IPS DF 6.9 (cell line): ENCODE data around the gene ARHGAP6.

ENCODE experiments used
- DNase-seq: peaks from one replicate; pipeline ENCODE4 v3.0.0-alpha.2; 2013; ENCODE audit warnings: low read depth, low spot score
- H3K27ac ChIP-seq: one replicate; pipeline ENCODE4 v1.5.1; 2013; ENCODE audit warnings: low read length, control low read depth
- H3K27me3 ChIP-seq: 2 replicates; pipeline ENCODE4 v1.6.1; 2013; ENCODE audit warnings: mild to moderate bottlenecking, low read length; ENCODE audit not compliant: control insufficient read depth, insufficient read depth
- H3K36me3 ChIP-seq: 2 replicates; pipeline ENCODE4 v1.6.1; 2013; ENCODE audit warnings: low read length; ENCODE audit not compliant: control insufficient read depth, insufficient read depth
- H3K4me1 ChIP-seq: 2 replicates; pipeline ENCODE4 v1.6.1; 2013; ENCODE audit warnings: low read length; ENCODE audit not compliant: control insufficient read depth, insufficient read depth
- H3K4me3 ChIP-seq: 2 replicates; pipeline ENCODE4 v1.5.1; 2013; ENCODE audit warnings: mild to moderate bottlenecking, low read length
- H3K9me3 ChIP-seq: 2 replicates; pipeline ENCODE4 v1.6.1; 2013; ENCODE audit warnings: low read length, inconsistent platforms; ENCODE audit not compliant: control insufficient read depth, insufficient read depth
- WGBS: extraction: QIAGEN DNeasy Blood & Tissue Kit; methylation state at CpG from one replicate; pipeline ENCODE4 v1.1.7; 2013; ENCODE audit warnings: mixed read lengths, missing lambda C conversion rate; ENCODE audit not compliant: insufficient read length, insufficient coverage; 5-methylcytosine and 5-hydroxymethylcytosine counted together

ARHGAP6 gene

DNA sequence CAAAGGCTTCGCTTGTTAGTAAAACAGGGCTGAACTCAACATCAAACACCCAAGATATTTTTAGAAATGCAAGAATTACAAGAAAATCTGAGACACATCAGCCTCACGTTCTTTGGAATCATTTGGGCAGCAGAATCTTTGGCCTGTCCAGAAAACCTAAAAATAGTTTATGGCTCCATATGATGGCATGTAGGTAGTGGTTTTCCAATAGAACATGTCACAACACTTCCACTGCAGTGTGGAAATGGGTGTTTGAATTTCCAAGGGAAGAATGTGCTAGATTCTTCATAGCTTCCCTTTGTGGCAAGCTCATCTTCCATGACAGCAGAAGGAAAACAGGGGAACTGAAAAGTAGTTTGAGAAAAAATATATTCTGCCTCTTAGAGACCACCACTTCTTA lies 118.8 kb downstream of the ARHGAP6 start:
- Histone ChIP-seq H3K4me3 (no peak overlapping the region), H3K4me1 (no peaks in the 10 kb centered on the region), H3K36me3 (no peaks in the 10 kb centered on the region), H3K9me3 (no peaks in the 10 kb centered on the region), H3K27ac (no peak overlapping the region), H3K27me3 (no peaks in the 10 kb centered on the region)
- DNase-seq: no peak
- WGBS: no CpG with 5 or more reads among the region's 2 CpGs

GRCh38 chrX:11543249-11543648 lies 122.5 kb downstream of the ARHGAP6 start:
- Histone ChIP-seq H3K27ac (no peak overlapping the region), H3K4me1 (no peaks in the 10 kb centered on the region), H3K4me3 (no peak overlapping the region), H3K27me3 (no peaks in the 10 kb centered on the region; the same call in 1 of the 2 replicates), H3K9me3 (no peaks in the 10 kb centered on the region), H3K36me3 (no peaks in the 10 kb centered on the region)
- DNase-seq: no peak
- WGBS: no CpG with 5 or more reads among the region's 1 CpG

DNA sequence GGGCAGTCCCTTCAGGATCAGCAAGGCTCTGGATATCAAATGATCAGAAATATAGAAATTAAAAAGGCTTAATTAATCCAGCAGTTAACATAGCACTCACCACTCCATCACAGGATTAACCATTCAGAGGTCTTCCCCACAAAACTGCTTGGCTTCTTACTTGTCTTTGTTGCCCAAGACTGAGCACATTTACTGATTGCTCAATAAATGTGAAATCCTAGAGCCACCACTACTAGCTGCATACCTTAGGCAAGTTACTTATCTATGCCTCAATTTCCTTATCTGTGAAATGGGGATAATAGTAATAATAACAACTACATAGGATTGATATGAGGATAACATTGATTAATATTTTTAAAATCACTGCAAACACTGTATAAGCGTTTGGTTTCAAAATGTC lies 124.2 kb downstream of the ARHGAP6 start:
- no peak for DNase-seq
- Histone ChIP-seq H3K36me3 (no peaks in the 10 kb centered on the region), H3K4me3 (no peak overlapping the region), H3K27me3 (no peaks in the 10 kb centered on the region; the same call in 1 of the 2 replicates), H3K9me3 (no peaks in the 10 kb centered on the region), H3K4me1 (no peaks in the 10 kb centered on the region), H3K27ac (no peak overlapping the region)
- WGBS: no CpG with 5 or more reads among the region's 1 CpG

DNA sequence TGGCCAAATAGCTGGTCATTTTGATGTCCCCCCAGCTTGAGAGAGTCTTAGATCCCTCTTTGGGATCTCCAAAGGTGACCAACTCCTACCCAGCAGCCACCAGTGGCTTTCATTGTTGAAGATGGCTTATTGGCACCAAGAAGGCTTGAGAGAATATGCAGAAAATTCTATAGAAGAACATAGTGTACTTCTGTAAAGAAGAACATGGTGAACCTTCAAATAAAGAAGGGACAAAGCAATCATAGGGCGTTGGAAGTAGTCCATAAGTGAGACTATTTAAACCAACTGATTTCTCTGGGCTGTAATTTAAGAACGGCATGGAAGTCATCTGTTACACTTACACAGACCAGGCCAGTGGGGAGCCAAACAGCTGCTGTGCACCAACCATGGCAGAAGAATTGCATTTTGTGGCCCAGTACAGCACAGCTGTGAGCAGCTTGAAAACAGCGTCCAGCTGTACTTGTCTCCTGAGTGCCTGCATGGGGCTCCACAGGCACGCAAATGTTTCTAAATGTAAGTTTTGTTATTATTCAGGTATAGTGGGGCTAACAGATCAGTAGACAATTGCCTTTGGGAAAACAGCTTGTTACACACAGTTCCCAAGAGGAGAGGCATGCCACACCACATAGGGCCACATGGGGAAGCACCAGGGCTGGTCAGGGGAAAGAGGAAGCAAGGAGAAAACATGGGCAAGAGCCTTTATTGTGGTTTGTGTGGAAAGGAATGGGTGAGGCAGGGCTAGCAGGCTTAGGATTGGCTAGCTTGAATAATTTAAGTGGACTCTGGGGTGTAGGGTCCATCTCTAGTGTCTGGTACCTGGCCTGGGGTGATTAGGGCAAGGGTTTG lies 125.0 kb downstream of the ARHGAP6 start:
- Histone ChIP-seq H3K9me3 (no peaks in the 10 kb centered on the region), H3K27me3 (no peaks in the 10 kb centered on the region; the same call in 1 of the 2 replicates), H3K36me3 (no peaks in the 10 kb centered on the region), H3K27ac (no peak overlapping the region), H3K4me1 (no peaks in the 10 kb centered on the region), H3K4me3 (no peak overlapping the region)
- WGBS: no CpG with 5 or more reads among the region's 4 CpGs
- DNase-seq: no peak

GRCh38 chrX:11537141-11537540 lies 128.6 kb downstream of the ARHGAP6 start:
- Histone ChIP-seq H3K27me3 (no peaks in the 10 kb centered on the region; the same call in 1 of the 2 replicates), H3K4me1 (no peaks in the 10 kb centered on the region), H3K27ac (no peak overlapping the region), H3K9me3 (no peaks in the 10 kb centered on the region), H3K36me3 (no peaks in the 10 kb centered on the region), H3K4me3 (no peak overlapping the region)
- no peak for DNase-seq
- WGBS: no CpG with 5 or more reads among the region's 5 CpGs

DNA sequence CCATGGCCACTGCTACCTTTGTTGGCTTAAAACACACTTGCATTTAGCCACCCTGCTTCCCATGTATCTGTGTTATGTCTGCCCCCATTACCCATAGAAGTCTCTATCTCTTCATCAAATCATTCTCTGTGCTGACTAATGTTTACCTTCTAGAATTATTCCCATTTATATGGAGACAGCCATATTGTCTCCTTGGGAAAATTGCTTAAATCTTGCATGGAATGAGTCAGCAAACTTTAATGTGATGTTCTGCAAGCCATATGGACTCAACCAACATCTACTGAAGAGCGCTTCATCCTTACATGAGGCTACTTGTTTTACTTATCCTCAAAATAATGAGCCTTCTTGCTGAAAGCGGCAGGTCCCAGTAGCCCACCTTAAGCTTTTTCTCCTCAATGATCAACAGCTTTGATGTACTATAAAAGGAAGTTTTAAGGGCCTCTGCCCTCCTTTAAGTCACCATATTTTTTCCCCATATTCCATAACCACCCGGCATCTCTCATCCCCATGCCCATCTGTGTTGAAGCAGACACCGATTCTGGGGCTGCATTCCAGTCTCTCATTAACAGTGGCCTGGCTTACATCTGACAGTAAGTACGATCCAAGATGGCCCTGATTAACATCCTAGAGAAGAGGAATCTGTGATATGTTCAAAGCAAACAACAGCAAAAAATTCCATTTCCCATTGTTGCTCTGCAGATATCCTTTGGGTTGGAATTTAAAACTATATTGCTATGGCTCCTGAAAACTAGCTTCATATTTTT lies 130.4 kb downstream of the ARHGAP6 start:
- WGBS: no CpG with 5 or more reads among the region's 5 CpGs
- no peaks in the 10 kb centered on the region for H3K36me3 ChIP-seq
- H3K9me3 ChIP-seq: no peaks in the 10 kb centered on the region
- H3K27me3 ChIP-seq: no peaks in the 10 kb centered on the region
- no peak for DNase-seq
- H3K4me3 ChIP-seq: no peak overlapping the region
- H3K4me1 ChIP-seq: no peaks in the 10 kb centered on the region
- no peak overlapping the region for H3K27ac ChIP-seq

DNA sequence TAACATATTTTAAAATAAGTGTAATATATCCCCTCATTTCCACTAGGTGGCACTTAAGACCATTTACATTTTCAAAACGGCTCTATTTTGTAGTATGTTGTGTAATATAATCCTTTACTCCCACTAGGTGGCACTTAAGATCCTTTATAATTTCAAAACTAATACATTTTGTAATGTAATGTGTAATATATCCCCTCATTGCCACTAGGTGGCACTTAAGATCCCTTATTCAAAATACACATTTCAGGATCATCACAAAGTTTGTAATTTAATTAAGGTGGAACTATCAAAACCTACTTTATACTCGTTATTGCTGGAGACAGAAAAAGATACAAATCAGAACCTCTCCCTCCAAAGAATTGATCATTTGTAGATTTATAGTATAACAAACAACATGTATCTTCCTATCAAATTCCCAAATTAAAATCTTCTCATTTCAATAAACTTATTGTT lies 132.5 kb downstream of the ARHGAP6 start:
- H3K27me3 ChIP-seq: no peaks in the 10 kb centered on the region
- H3K4me3 ChIP-seq: no peak overlapping the region
- WGBS: no CpG with 5 or more reads among the region's 2 CpGs
- no peaks in the 10 kb centered on the region for H3K36me3 ChIP-seq
- no peaks in the 10 kb centered on the region for H3K4me1 ChIP-seq
- no peaks in the 10 kb centered on the region for H3K9me3 ChIP-seq
- no peak for DNase-seq
- H3K27ac ChIP-seq: no peak overlapping the region

GRCh38 chrX:11532291-11533078 lies 133.2 kb downstream of the ARHGAP6 start:
- Histone ChIP-seq H3K36me3 (no peaks in the 10 kb centered on the region), H3K4me3 (no peak overlapping the region), H3K27me3 (no peaks in the 10 kb centered on the region), H3K4me1 (no peaks in the 10 kb centered on the region), H3K27ac (no peak overlapping the region), H3K9me3 (no peaks in the 10 kb centered on the region)
- no peak for DNase-seq

- Histone ChIP-seq H3K27ac (no peak overlapping the region), H3K36me3 (no peaks in the 10 kb centered on the region), H3K9me3 (no peaks in the 10 kb centered on the region), H3K4me3 (no peak overlapping the region), H3K4me1 (no peaks in the 10 kb centered on the region), H3K27me3 (no peaks in the 10 kb centered on the region)
- WGBS: no CpG with 5 or more reads among the region's 1 CpG
- DNase-seq: no peak
Observed at GRCh38 chrX:11531226-11531625, 134.5 kb downstream of the ARHGAP6 start.

- no peaks in the 10 kb centered on the region for H3K27me3 ChIP-seq
- H3K4me3 ChIP-seq: no peak overlapping the region
- no peak overlapping the region for H3K27ac ChIP-seq
- no peaks in the 10 kb centered on the region for H3K4me1 ChIP-seq
- WGBS: no CpG with 5 or more reads among the region's 3 CpGs
- no peak for DNase-seq
- H3K9me3 ChIP-seq: no peaks in the 10 kb centered on the region
- no peaks in the 10 kb centered on the region for H3K36me3 ChIP-seq
Observed at GRCh38 chrX:11530621-11531020, 135.1 kb downstream of the ARHGAP6 start.
